Thyroid gland (tissue), 4 donors: ENCODE results near the gene MAP3K9.

Experiments used
- CTCF ChIP-seq, 6 experiments: fragments of 200-600 bp in 3 of 6; fragments of 450-650 bp in 3 of 6; sonication (generic) in 3 of 6; IDR thresholded peaks; one replicate each; pipeline ENCODE4 v1.5.1; 2016 to 2019; ENCODE audit warnings: antibody characterized with exemption in 6 of 6, mild to moderate bottlenecking in 2 of 6, inconsistent platforms in 1 of 6, moderate library complexity in 1 of 6
- POLR2A ChIP-seq, 2 donors: fragments of 450-650 bp; IDR thresholded peaks; one replicate each; pipeline ENCODE4 v1.6.1; 2017; ENCODE audit warnings: antibody characterized with exemption in 2 of 2, mild to moderate bottlenecking in 2 of 2, moderate library complexity in 1 of 2

DNA sequence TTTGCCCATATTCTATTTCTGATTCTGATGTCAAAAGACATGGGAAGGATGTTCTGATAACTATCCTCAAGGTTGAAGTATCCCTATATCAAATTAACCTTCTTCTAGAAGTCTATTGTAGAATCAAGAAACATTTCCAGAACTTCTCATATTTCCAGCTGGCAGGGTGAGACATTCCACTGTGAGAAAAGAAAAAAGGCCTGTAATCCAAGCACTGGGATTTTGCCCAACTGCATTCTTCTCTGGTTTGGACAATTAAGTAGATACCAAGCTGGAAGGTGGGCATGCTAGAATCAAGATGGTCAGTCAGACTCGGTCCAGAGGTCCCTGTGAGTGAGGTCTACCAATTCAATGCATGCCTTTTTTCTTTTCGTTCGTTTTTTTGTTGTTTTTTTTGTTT, 60.9 kb downstream of the MAP3K9 start:
- TF ChIP-seq CTCF (IDR thresholded peaks at IDR 0.05) (no peak), POLR2A (IDR thresholded peaks at IDR 0.05) (no peak)
